HG02571 (cell line): Measurements from ENCODE around the gene NTHL1.

Experiments used
- ATAC-seq: cut with Tn5 transposase; IDR thresholded peaks from one replicate; pipeline ENCODE4 v1.9.1; 2021; ENCODE audit warnings: mild to moderate bottlenecking, moderate library complexity; ENCODE audit not compliant: unreplicated experiment

The NTHL1 gene

GRCh38 chr16:2066139-2066538 lies 18.5 kb upstream of the NTHL1 start:
- ATAC-seq = no peak

GRCh38 chr16:2064368-2064945 lies 16.8 kb upstream of the NTHL1 start:
- no peak for ATAC-seq

GRCh38 chr16:2063861-2064260 lies 16.2 kb upstream of the NTHL1 start:
- no peak for ATAC-seq

- no peak for ATAC-seq
Measured at GRCh38 chr16:2062801-2063200, 15.2 kb upstream of the NTHL1 start.

- ATAC-seq = no peak
Measured at GRCh38 chr16:2061526-2061925, 13.9 kb upstream of the NTHL1 start.

GRCh38 chr16:2061023-2061422 lies 13.4 kb upstream of the NTHL1 start:
- ATAC-seq = no peak

- ATAC-seq = no peak
Measured at GRCh38 chr16:2060346-2060745, 12.7 kb upstream of the NTHL1 start.

- ATAC-seq = no peak
Measured at GRCh38 chr16:2058872-2059271, 11.2 kb upstream of the NTHL1 start.

- no peak for ATAC-seq
Measured at GRCh38 chr16:2058420-2058819, 10.8 kb upstream of the NTHL1 start.

- no peak for ATAC-seq
Measured at GRCh38 chr16:2057438-2057837, 9.8 kb upstream of the NTHL1 start.

GRCh38 chr16:2056681-2057407 lies 9.2 kb upstream of the NTHL1 start:
- no peak for ATAC-seq

GRCh38 chr16:2056077-2056476 lies 8.4 kb upstream of the NTHL1 start:
- no peak for ATAC-seq

- ATAC-seq = no peak
Measured at GRCh38 chr16:2054543-2055245, 7.1 kb upstream of the NTHL1 start.

GRCh38 chr16:2053897-2054296 lies 6.3 kb upstream of the NTHL1 start:
- no peak for ATAC-seq

- no peak for ATAC-seq
Measured at GRCh38 chr16:2053211-2053610, 5.6 kb upstream of the NTHL1 start.

- ATAC-seq = no peak
Measured at GRCh38 chr16:2048116-2048543, 496 bp upstream of the NTHL1 start.

- no peak for ATAC-seq
Measured at GRCh38 chr16:2046893-2047329, 723 bp downstream of the NTHL1 start.

GRCh38 chr16:2045965-2046892 lies 1.4 kb downstream of the NTHL1 start:
- no peak for ATAC-seq

GRCh38 chr16:2044541-2044940 lies 3.1 kb downstream of the NTHL1 start:
- no peak for ATAC-seq

GRCh38 chr16:2043667-2044451 lies 3.8 kb downstream of the NTHL1 start:
- ATAC-seq = no peak
